Neutrophil (primary cell): ENCODE results near the gene SUSD5.

Experiments used
- H3K27ac ChIP-seq: fragments of 200-600 bp; sonication (generic); 2 replicates; pipeline ENCODE4 v1.5.1; 2016; ENCODE audit warnings: mild to moderate bottlenecking, moderate library complexity
- H3K27me3 ChIP-seq: fragments of 200-600 bp; sonication (generic); 2 replicates; pipeline ENCODE4 v1.6.0; 2016; ENCODE audit warnings: mild to moderate bottlenecking
- H3K36me3 ChIP-seq: fragments of 200-600 bp; sonication (generic); 2 replicates; pipeline ENCODE4 v1.5.1; 2017
- H3K4me1 ChIP-seq, 2 experiments: fragments of 200-600 bp in 1 of 2; sonication (generic) in 1 of 2; 1 replicate in 1 of 2; 2 replicates in 1 of 2; pipeline versions ENCODE4 v1.5.1 to v1.6.1; 2013 to 2016; ENCODE audit warnings: low read depth in 1 of 2, low read length in 1 of 2, mild to moderate bottlenecking in 1 of 2, moderate library complexity in 1 of 2; ENCODE audit not compliant: control insufficient read depth in 1 of 2, insufficient read depth in 1 of 2
- H3K4me3 ChIP-seq, 2 experiments: fragments of 200-600 bp in 1 of 2; sonication (generic) in 1 of 2; 1 replicate in 1 of 2; 2 replicates in 1 of 2; pipeline ENCODE4 v1.5.1; 2013 to 2016; ENCODE audit warnings: low read depth in 1 of 2, low read length in 1 of 2, mild to moderate bottlenecking in 1 of 2, moderate library complexity in 1 of 2
- H3K9me3 ChIP-seq: fragments of 200-600 bp; sonication (generic); 2 replicates; pipeline ENCODE4 v1.5.1; 2016
- TF ChIP-seq, protein P1 (sequence below): fragments of 200-600 bp; sonication (generic); IDR thresholded peaks from 2 replicates; pipeline ENCODE4 v1.5.1; 2016; ENCODE audit warnings: antibody characterized with exemption

The SUSD5 gene

DNA sequence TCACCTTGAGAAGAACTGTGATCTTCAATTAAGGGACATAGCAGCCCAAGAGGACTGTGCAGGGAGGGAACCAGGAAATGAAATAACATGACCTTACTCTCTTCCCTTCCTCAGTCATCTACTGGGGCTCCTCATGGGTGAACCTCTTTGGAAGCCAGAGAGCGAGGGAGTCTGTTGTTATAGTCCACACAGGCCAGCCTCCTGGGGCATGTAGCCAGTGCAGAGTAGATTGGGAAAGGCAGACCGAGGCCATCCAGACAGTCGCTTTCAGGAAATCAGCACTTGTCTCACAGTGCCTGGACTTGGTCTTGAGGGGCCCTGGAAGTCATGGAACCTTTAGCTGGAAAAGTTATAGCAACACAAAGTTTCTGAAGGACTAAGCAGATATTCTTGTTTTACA, 98.7 kb downstream of the SUSD5 start:
- Histone ChIP-seq H3K4me1 (peaks cover 27 to 36% of the 10 kb centered on the region in 2 experiments), H3K27ac (no peak overlapping the region), H3K27me3 (no peaks in the 10 kb centered on the region), H3K36me3 (no peaks in the 10 kb centered on the region), H3K9me3 (no peaks in the 10 kb centered on the region), H3K4me3 (no peak overlapping the region)
- TF ChIP-seq, protein P1, sequence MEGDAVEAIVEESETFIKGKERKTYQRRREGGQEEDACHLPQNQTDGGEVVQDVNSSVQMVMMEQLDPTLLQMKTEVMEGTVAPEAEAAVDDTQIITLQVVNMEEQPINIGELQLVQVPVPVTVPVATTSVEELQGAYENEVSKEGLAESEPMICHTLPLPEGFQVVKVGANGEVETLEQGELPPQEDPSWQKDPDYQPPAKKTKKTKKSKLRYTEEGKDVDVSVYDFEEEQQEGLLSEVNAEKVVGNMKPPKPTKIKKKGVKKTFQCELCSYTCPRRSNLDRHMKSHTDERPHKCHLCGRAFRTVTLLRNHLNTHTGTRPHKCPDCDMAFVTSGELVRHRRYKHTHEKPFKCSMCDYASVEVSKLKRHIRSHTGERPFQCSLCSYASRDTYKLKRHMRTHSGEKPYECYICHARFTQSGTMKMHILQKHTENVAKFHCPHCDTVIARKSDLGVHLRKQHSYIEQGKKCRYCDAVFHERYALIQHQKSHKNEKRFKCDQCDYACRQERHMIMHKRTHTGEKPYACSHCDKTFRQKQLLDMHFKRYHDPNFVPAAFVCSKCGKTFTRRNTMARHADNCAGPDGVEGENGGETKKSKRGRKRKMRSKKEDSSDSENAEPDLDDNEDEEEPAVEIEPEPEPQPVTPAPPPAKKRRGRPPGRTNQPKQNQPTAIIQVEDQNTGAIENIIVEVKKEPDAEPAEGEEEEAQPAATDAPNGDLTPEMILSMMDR, result no peak

DNA sequence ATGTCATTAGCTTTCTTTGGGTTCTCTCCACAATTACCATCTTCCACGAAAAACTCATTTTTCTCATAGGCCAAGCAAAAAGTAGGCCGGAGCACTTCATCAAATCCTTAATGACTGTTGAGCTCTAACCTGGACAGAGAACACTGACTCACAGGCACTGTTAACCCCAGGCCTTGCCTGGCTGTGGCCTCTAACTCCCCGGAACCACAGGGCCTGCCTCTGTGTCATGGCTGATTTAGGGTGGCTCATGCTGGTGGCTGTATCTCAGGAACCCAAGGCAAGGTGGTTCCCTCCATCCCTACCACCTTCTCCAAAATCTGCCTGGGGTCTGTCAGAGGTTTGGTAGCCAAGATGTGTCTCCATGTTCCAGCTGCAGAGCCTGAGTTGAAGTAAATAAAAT, 101.1 kb downstream of the SUSD5 start:
- H3K27me3 ChIP-seq, result no peaks in the 10 kb centered on the region
- no peaks in the 10 kb centered on the region for H3K9me3 ChIP-seq
- TF ChIP-seq, protein P1, result no peak
- peaks cover 31 to 34% of the 10 kb centered on the region in 2 experiments for H3K4me1 ChIP-seq
- no peaks in the 10 kb centered on the region for H3K36me3 ChIP-seq
- no peak overlapping the region for H3K4me3 ChIP-seq
- H3K27ac ChIP-seq, result no peak overlapping the region

DNA sequence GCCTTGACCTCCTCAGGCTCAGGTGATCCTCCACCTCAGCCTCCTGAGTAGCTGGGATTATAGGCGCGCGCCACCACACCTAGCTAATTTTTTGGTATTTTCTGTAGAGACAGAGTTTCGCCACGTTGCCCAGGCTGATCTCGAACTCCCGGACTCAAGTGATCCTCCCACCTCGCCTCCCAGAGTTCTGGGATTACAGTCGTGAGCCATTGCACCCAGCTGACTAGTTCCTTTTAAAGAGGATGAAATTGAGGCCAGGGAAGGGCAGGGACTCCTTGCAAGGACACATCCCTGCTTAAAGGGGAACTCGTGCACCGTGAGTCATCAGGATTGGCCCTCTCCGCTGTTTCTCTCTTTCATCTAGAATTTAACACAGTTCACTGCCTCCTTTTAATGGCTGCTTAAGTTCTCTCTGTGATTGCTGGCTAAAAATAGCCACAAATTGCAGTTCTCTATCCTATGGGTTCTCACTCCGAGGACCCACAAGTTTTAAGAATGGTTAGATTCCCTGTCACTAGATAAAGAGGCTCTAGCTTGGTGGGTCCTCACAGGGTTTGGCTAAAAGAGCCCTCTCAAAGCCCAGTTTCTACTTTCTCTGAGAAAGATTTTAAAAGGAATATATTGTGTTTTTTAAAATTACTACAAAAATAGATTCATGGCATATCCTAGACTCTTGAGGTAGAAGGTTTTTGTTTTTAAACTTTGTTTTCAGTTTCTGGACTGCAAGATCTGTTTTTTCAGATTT, 103.4 kb downstream of the SUSD5 start:
- no peaks in the 10 kb centered on the region for H3K36me3 ChIP-seq
- TF ChIP-seq, protein P1, result no peak

DNA sequence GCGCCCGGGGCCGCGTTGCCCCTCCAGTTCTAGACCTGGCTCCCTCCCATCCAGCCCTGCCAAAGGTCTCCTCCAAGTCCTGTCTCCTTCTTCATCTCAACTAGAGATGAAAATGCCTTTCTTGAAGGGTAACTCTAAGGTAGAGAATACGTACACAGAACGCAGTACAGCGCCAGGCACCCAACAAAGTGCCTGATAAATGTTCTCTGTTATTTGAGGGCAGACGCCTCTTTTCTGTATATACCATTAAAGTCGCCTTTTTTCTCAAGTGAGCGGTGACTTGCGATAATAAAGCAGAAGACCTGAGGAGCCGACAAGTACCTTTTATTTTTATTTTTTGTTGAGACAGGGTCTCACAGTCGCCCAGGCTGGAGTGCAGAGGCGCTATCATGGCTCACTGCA, 104.0 kb downstream of the SUSD5 start:
- H3K36me3 ChIP-seq, result no peaks in the 10 kb centered on the region
- no peaks in the 10 kb centered on the region for H3K27me3 ChIP-seq
- H3K27ac ChIP-seq, result peak overlapping the region; percentile 90
- peak overlapping the region; percentile 81 to 84 for H3K4me3 ChIP-seq
- TF ChIP-seq, protein P1, result no peak
- no peaks in the 10 kb centered on the region for H3K9me3 ChIP-seq
- H3K4me1 ChIP-seq, result peaks cover 28 to 30% of the 10 kb centered on the region in 2 experiments

More for the DNA sequence above, 103.4 kb downstream of the SUSD5 start:
- H3K27me3 ChIP-seq, result no peaks in the 10 kb centered on the region
- H3K27ac ChIP-seq, result peak overlapping the region; percentile 90
- H3K4me1 ChIP-seq, result peaks cover 28 to 30% of the 10 kb centered on the region in 2 experiments
- no peaks in the 10 kb centered on the region for H3K9me3 ChIP-seq
- peak overlapping the region; percentile 81 to 84 for H3K4me3 ChIP-seq

DNA sequence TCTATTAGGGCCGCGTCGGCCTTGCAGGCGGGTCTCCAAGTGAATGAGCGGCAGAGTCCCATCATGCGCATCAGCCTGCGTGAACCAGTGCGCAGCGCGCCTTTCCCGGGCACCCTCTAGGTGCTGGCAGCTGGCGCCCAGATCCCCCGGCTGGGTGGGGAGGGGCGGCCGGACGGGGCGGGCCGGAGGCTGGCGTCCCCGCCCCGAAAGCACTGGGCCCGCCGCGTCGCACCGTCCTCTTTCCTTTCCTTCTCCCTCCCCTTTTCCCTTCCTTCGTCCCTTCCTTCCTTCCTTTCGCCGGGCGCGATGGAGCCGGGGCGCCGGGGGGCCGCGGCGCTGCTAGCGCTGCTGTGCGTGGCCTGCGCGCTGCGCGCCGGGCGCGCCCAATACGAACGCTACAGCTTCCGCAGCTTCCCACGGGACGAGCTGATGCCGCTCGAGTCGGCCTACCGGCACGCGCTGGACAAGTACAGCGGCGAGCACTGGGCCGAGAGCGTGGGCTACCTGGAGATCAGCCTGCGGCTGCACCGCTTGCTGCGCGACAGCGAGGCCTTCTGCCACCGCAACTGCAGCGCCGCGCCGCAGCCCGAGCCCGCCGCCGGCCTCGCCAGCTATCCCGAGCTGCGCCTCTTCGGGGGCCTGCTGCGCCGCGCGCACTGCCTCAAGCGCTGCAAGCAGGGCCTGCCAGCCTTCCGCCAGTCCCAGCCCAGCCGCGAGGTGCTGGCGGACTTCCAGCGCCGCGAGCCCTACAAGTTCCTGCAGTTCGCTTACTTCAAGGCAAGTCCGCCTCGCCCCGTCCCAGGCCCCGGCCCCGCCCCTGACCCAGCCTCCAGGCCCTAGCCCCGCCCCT, 104.6 kb downstream of the SUSD5 start, which contains the start of gene CRTAP:
Gene CRTAP (plus strand): TSS at position 243 of the 850 bp plus-strand sequence. CDS start 64 bp downstream, at position 307.
- Histone ChIP-seq H3K4me3 (peak within 1 kb of the TSS; percentile 81 to 84), H3K9me3 (no peaks in the 10 kb centered on the region), H3K36me3 (no peaks in the 10 kb centered on the region), H3K4me1 (peaks cover 28 to 30% of the 10 kb centered on the region in 2 experiments), H3K27ac (peak within 1 kb of the TSS; percentile 90), H3K27me3 (no peaks in the 10 kb centered on the region)
- TF ChIP-seq, protein P1, result peak; percentile 35
